AG04450 (cell line): ENCODE results near the gene TRABD. TPM values are rescaled to one million over a fixed set of nuclear protein-coding genes. Genes with fewer than 3 reads are reported as not detected.
"Not testable (repeated sequence)": the region's sequence is repeated elsewhere in the genome, so short reads cannot be mapped to it uniquely, and the experiment has no call there.

Experiments
- CTCF ChIA-PET: fragments of 300-600, 350-600 bp; formaldehyde crosslinking; extraction: SDS; loops from one replicate; lab custom pipeline; 2022; ENCODE audit warnings: antibody characterized with exemption, inconsistent platforms; lab: Charles Lee
- POLR2A ChIA-PET: fragments of 350-600 bp; formaldehyde crosslinking; extraction: SDS; loops from one replicate; lab custom pipeline; 2021; ENCODE audit warnings: antibody characterized with exemption, inconsistent platforms; lab: Yijun Ruan, JAX
- DNase-seq: peaks from one replicate; pipeline ENCODE4 v3.0.0-alpha.2; 2011; ENCODE audit warnings: low read depth, low spot score
- H3K27ac ChIP-seq: one replicate; pipeline ENCODE4 v1.5.1; 2012; ENCODE audit warnings: low read depth, low read length, control low read depth
- H3K27me3 ChIP-seq: one replicate; pipeline ENCODE4 v1.6.0; 2012; ENCODE audit warnings: low read length; ENCODE audit not compliant: control insufficient read depth, insufficient read depth
- H3K4me3 ChIP-seq: 2 replicates; pipeline ENCODE4 v1.5.1; 2011; ENCODE audit warnings: mild to moderate bottlenecking, low read depth, low read length, control low read depth
- H3K9me3 ChIP-seq: 2 replicates; pipeline ENCODE4 v1.5.1; 2012; ENCODE audit warnings: low read length; ENCODE audit not compliant: control insufficient read depth, insufficient read depth
- polyA plus RNA-seq: library from polyadenylated mRNA; depleted of rRNA; stranded (reverse); fragments of >200 nt; gene quantifications from 2 replicates; pipeline ENCODE4 v1.2.3, GENCODE V29; 2011
- TF ChIP-seq, protein P1 (sequence below): IDR thresholded peaks from 2 replicates; pipeline ENCODE4 v1.5.1; 2011; ENCODE audit warnings: low read depth, low read length, control low read depth, inconsistent platforms

TRABD gene
- polyA plus RNA-seq, 1 experiment: 8.7 TPM

DNA sequence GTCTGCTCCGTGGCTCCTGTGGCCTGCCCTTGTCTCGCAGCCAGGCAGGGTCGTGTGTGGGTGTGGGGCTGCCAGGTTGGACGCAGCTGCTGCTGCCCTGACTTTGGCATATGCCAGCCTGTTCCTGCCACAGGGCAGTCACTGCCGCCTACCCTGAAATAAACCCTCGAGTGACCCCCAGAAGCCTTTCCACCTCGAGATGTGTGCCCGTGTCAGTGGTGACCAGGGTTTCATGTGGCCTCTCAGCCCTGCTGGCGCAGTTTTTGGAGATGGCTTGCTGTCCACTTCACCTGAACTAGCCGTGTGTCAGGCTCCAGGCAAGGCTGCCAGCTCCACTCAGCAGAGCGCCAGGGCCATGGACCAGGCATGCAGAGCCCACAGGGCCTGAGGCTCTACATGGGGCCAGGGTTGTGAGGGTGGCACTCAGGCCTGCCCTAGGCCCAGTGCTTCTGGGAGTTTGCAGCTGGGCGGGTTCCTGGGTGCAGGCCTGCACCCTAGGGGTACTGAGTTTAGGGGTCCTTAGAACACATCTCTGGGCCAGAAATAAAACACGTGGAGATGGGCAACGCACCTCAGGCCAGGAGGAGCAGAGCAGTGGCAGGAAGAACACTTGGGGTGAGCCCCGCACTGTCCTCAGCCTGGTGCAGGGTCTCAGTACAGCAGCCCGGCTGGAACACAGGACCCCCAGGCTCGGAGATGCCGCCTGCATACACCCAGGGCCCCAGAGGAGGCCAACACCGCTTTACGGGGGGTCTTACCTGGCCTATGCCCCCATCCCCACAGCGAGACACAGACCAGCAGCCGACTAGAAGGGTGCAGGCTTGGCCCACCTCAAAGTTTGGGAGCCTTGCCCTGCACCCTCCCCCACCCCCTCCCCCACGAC is 24.0 kb upstream of the TRABD start:
- CTCF ChIA-PET: no interaction called here
- Histone ChIP-seq H3K27ac (no peak overlapping the region), H3K4me3 (no peak overlapping the region), H3K27me3 (no peaks in the 10 kb centered on the region), H3K9me3 (peaks cover 14% of the 10 kb centered on the region; the same call in 1 of the 2 replicates)
- no peak for DNase-seq
- POLR2A ChIA-PET: no interaction called here
- TF ChIP-seq, protein P1, sequence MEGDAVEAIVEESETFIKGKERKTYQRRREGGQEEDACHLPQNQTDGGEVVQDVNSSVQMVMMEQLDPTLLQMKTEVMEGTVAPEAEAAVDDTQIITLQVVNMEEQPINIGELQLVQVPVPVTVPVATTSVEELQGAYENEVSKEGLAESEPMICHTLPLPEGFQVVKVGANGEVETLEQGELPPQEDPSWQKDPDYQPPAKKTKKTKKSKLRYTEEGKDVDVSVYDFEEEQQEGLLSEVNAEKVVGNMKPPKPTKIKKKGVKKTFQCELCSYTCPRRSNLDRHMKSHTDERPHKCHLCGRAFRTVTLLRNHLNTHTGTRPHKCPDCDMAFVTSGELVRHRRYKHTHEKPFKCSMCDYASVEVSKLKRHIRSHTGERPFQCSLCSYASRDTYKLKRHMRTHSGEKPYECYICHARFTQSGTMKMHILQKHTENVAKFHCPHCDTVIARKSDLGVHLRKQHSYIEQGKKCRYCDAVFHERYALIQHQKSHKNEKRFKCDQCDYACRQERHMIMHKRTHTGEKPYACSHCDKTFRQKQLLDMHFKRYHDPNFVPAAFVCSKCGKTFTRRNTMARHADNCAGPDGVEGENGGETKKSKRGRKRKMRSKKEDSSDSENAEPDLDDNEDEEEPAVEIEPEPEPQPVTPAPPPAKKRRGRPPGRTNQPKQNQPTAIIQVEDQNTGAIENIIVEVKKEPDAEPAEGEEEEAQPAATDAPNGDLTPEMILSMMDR: no peak

DNA sequence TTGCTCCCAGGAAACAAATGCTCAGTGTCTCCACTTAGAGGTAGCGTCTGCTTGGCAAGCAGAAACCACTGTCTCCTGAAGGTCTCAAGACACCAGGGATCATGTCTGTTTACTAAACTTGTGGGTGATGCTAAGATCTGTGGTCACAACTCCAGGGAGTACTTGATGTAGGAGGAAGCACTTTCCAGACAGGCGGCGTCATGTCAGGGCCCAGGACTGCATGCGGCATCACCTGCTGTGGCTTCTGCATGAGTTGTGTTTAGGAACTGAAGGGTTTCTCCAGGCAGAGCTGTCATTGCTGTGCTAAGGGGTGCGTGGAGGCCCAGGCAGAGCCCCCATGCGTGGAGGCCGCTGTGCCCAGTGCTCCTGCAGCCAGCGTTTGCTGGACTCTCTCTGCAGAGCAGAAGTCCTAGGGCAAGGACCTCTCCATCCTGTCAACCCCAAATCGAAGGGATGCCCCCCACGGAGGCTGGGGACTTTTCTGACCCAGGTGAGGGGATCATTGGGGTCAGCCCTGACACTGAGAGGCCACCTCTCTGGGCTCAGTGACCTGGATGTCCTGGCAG is 23.2 kb upstream of the TRABD start:
- no peaks in the 10 kb centered on the region for H3K27me3 ChIP-seq
- TF ChIP-seq, protein P1: no peak
- POLR2A ChIA-PET: no interaction called here
- H3K9me3 ChIP-seq: peaks cover 14% of the 10 kb centered on the region; the same call in 1 of the 2 replicates
- no peak overlapping the region for H3K27ac ChIP-seq
- no peak for DNase-seq
- no peak overlapping the region for H3K4me3 ChIP-seq
- CTCF ChIA-PET: no interaction called here

DNA sequence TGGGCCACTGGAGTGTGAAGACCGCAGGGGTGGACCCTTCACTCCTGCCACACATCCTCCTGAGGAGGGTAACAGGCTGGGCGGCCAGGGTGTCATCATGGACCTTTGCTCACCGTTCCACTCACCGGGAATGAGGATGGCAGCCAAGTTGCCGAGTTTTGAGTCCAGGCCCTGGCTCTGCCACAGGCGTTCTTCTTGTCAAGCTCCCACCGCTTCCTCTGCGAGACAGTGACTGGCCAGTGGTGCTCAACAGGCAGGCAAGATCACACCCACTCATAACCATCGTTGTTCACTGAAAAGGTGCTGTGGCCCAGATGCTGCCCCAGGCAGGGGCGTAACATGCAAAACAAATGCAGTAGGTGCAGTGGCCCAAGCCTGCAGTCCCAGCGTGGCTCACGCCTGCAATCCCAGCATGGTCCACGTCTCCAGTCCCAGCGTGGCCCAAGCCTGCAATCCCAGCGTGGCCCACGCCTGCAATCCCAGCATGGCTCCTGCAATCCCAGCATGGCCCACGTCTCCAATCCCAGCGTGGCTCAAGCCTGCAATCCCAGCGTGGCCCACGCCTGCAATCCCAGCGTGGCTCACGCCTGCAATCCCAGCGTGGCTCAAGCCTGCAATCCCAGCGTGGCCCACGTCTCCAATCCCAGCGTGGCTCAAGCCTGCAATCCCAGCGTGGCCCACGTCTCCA is 20.1 kb upstream of the TRABD start:
- H3K9me3 ChIP-seq: peaks cover 14% of the 10 kb centered on the region; the same call in 1 of the 2 replicates
- peaks cover 6% of the 10 kb centered on the region for H3K27me3 ChIP-seq
- POLR2A ChIA-PET: no interaction called here
- H3K4me3 ChIP-seq: no peak overlapping the region
- TF ChIP-seq, protein P1: no peak
- CTCF ChIA-PET: no interaction called here
- H3K27ac ChIP-seq: no peak overlapping the region
- DNase-seq: no peak

DNA sequence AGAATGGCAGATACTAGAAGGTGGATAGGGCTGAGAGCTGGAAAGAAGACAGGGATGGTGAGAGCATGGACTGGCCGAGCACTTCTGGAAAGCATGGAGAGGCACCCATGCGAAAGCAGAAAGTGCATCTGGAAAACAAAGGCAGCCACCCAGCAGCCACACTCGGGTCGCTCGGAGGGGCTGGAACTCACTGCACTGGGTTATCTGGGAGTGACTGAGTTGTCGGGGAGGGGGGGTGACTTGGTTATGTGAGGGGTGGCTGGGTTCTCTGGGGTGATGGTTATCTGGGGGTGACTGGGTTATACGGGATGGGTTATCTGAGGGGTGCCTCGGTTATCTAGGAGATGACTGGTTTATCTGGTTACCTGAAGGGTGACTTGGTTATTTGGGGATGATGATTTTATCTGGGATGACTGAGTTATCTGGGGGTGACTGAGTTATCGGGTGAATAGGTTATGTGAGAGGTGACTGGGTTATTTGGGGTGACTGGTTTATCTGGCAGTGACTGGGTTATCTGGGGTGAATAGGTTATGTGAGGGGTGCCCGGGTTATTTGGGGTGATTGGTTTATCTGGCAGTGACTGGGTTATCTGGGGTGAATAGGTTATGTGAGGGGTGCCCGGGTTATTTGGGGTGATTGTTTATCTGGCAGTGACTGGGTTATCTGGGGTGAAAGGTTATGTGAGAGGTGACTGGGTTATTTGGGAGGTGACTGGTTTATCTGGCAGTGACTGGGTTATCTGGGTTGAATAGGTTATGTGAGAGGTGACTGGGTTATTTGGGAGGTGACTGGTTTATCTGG is 17.8 kb upstream of the TRABD start:
- ChIA-PET POLR2A (no interaction called here), CTCF (no interaction called here)
- Histone ChIP-seq H3K27me3 (peaks cover 16% of the 10 kb centered on the region), H3K9me3 (peaks cover 14% of the 10 kb centered on the region; the same call in 1 of the 2 replicates), H3K4me3 (no peak overlapping the region), H3K27ac (no peak overlapping the region)
- no peak for DNase-seq
- TF ChIP-seq, protein P1: no peak

DNA sequence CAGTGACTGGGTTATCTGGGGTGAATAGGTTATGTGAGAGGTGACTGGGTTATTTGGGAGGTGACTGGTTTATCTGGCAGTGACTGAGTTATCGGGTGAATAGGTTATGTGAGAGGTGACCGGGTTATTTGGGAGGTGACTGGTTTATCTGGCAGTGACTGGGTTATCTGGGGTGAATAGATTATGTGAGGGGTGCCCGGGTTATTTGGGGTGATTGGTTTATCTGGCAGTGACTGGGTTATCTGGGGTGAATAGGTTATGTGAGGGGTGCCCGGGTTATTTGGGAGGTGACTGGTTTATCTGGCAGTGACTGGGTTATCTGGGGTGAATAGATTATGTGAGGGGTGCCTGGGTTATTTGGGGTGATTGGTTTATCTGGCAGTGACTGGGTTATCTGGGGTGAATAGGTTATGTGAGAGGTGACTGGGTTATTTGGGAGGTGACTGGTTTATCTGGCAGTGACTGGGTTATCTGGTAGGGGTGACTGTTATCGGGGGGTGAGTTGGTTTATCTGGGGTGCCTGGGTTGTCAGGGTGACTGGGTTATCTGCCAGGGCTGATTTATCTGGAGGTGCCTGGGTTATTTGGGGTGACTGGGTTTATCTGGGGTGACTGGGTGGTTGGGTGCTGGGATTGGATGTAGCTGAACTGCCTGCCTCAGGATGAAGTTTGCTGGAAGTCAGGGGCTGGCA is 17.1 kb upstream of the TRABD start:
- H3K4me3 ChIP-seq, POLR2A ChIA-PET, DNase-seq, CTCF ChIA-PET, H3K27ac ChIP-seq: not testable (repeated sequence)
- Histone ChIP-seq H3K9me3 (peaks cover 14% of the 10 kb centered on the region; the same call in 1 of the 2 replicates), H3K27me3 (peaks cover 16% of the 10 kb centered on the region)
